GM12891 (cell line): Measurements from ENCODE around the gene ALDH3A2.

Experiments
- POLR2AphosphoS5 ChIP-seq: IDR thresholded peaks from 2 replicates; pipeline ENCODE4 v1.6.1; 2011; ENCODE audit warnings: low read depth, low read length, control low read depth
- TAF1 ChIP-seq: IDR thresholded peaks from 2 replicates; pipeline ENCODE4 v1.6.1; 2011; ENCODE audit warnings: low read depth, low read length, control low read depth

DNA sequence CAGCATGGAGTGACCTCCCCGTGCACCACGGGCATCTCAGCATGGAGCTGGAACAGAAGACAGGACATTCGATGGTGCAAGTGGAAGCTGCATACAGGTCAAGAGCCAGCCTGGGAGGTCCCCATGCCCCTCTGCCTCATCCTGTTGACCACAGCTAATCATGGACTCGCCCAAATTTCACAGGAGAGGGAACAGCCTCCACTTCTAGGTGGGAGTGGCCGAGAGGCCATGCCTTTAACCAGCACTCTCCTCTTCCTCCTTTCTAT lies 71.6 kb downstream of the ALDH3A2 start:
- no peak for TF ChIP-seq TAF1
- no peak for TF ChIP-seq POLR2AphosphoS5
